SK-N-SH (cell line): Measurements from ENCODE around the gene PYGB. TPM values are rescaled to one million over a fixed set of nuclear protein-coding genes. Genes with fewer than 3 reads are reported as not detected.

Experiments
- CTCF ChIA-PET: fragments of 300-600, 350-600 bp; formaldehyde crosslinking; extraction: SDS; loops from one replicate; lab custom pipeline; 2021; lab: Yijun Ruan, JAX
- POLR2A ChIA-PET: fragments of 350-600 bp; sonication (Branson Sonifier 250); formaldehyde crosslinking; extraction: SDS; loops from one replicate; lab custom pipeline; 2020; ENCODE audit warnings: antibody characterized with exemption, inconsistent platforms; lab: Yijun Ruan, JAX
- DNase-seq: peaks from one replicate; pipeline ENCODE4 v3.0.0; 2012
- H2AFZ ChIP-seq: fragments of 200-600 bp; sonication (generic); 2 replicates; pipeline ENCODE4 v1.8.1; 2016; ENCODE audit warnings: antibody characterized with exemption, mild to moderate bottlenecking, low read depth
- H3F3A ChIP-seq: fragments of 200-600 bp; sonication (generic); replicated peaks from 2 replicates; pipeline ENCODE3; 2016; ENCODE audit warnings: antibody characterized with exemption, mild to moderate bottlenecking; ENCODE audit not compliant: insufficient read depth
- H3K27ac ChIP-seq, 2 experiments: fragments of 200-500 bp in 1 of 2; fragments of 200-600 bp in 1 of 2; sonication (Bioruptor generic) in 1 of 2; sonication (generic), shearing (Covaris generic) in 1 of 2; 2 replicates each; pipeline versions ENCODE4 v1.5.1 to v1.6.1; 2014 to 2016; ENCODE audit warnings: low read depth in 2 of 2, inconsistent platforms in 1 of 2, low read length in 1 of 2, mild to moderate bottlenecking in 1 of 2, mixed read lengths in 1 of 2
- H3K27me3 ChIP-seq: fragments of 200-600 bp; sonication (generic), shearing (Covaris generic); 2 replicates; pipeline ENCODE4 v1.6.1; 2016; ENCODE audit warnings: mixed run types; ENCODE audit not compliant: insufficient read depth
- H3K36me3 ChIP-seq, 2 experiments: fragments of 200-500 bp in 1 of 2; fragments of 200-600 bp in 1 of 2; sonication (Bioruptor generic) in 1 of 2; sonication (generic) in 1 of 2; replicated peaks in 1 of 2; 2 replicates each; pipeline versions ENCODE3 to v1.5.1; 2014 to 2016; ENCODE audit warnings: low read length in 1 of 2, mild to moderate bottlenecking in 1 of 2; ENCODE audit not compliant: insufficient read depth in 2 of 2, control insufficient read depth in 1 of 2
- H3K4me1 ChIP-seq, 2 experiments: fragments of 200-500 bp in 1 of 2; fragments of 200-600 bp in 1 of 2; sonication (Bioruptor generic) in 1 of 2; sonication (generic), shearing (Covaris generic) in 1 of 2; 2 replicates each; pipeline versions ENCODE4 v1.5.1 to v1.6.1; 2014 to 2016; ENCODE audit warnings: low read depth in 1 of 2, low read length in 1 of 2, mixed run types in 1 of 2; ENCODE audit not compliant: insufficient read depth in 2 of 2, control insufficient read depth in 1 of 2
- H3K4me2 ChIP-seq: fragments of 200-600 bp; sonication (generic), shearing (Covaris generic); 2 replicates; pipeline ENCODE4 v1.6.1; 2017; ENCODE audit warnings: mixed run types
- H3K4me3 ChIP-seq, 2 experiments: fragments of 200-500 bp in 1 of 2; fragments of 200-600 bp in 1 of 2; sonication (Bioruptor generic) in 1 of 2; sonication (generic), shearing (Covaris generic) in 1 of 2; 2 replicates each; pipeline versions ENCODE4 v1.5.1 to v1.8.1; 2014 to 2016; ENCODE audit warnings: low read depth in 2 of 2, inconsistent platforms in 1 of 2, low read length in 1 of 2, mild to moderate bottlenecking in 1 of 2, mixed read lengths in 1 of 2, moderate library complexity in 1 of 2
- H3K79me2 ChIP-seq: fragments of 200-600 bp; sonication (generic); 2 replicates; pipeline ENCODE4 v1.8.1; 2017; ENCODE audit warnings: mild to moderate bottlenecking; ENCODE audit not compliant: insufficient read depth
- H3K9ac ChIP-seq: fragments of 200-600 bp; sonication (generic); 2 replicates; pipeline ENCODE4 v1.6.1; 2017; ENCODE audit warnings: mixed run types
- H3K9me2 ChIP-seq: fragments of 200-600 bp; sonication (generic); 2 replicates; pipeline ENCODE4 v1.6.1; 2017; ENCODE audit warnings: mixed run types
- H3K9me3 ChIP-seq: fragments of 200-600 bp; sonication (generic); 2 replicates; pipeline ENCODE4 v1.6.1; 2017; ENCODE audit warnings: mixed run types, mild to moderate bottlenecking, moderate library complexity
- H4K20me1 ChIP-seq: fragments of 200-600 bp; sonication (generic); 2 replicates; pipeline ENCODE4 v1.6.1; 2017; ENCODE audit warnings: mild to moderate bottlenecking, mixed run types; ENCODE audit not compliant: insufficient read depth
- CHD2 ChIP-seq: fragments of 150-350 bp; IDR thresholded peaks from 2 replicates; pipeline ENCODE4 v1.6.1; 2018; ENCODE audit warnings: low read length; ENCODE audit not compliant: partially characterized antibody
- ELF1 ChIP-seq: IDR thresholded peaks from 2 replicates; pipeline ENCODE4 v1.4.0; 2012
- FOXM1 ChIP-seq: IDR thresholded peaks from 2 replicates; pipeline ENCODE4 v1.4.0; 2012; ENCODE audit warnings: low read depth, mild to moderate bottlenecking
- GABPA ChIP-seq: IDR thresholded peaks from 2 replicates; pipeline ENCODE4 v1.4.0; 2012; ENCODE audit warnings: low read depth, mild to moderate bottlenecking
- MEF2A ChIP-seq: IDR thresholded peaks from 2 replicates; pipeline ENCODE4 v1.4.0; 2012; ENCODE audit warnings: low read depth, borderline replicate concordance
- MXI1 ChIP-seq: IDR thresholded peaks from 2 replicates; pipeline ENCODE4 v1.6.1; 2012; ENCODE audit warnings: mild to moderate bottlenecking, low read depth, low read length, improper control_type of control experiment
- RAD21 ChIP-seq: IDR thresholded peaks from 2 replicates; pipeline ENCODE4 v1.6.1; 2012; ENCODE audit warnings: mild to moderate bottlenecking, low read length
- RFX5 ChIP-seq: IDR thresholded peaks from 2 replicates; pipeline ENCODE4 v1.6.1; 2012; ENCODE audit warnings: mild to moderate bottlenecking, improper control_type of control experiment, low read length
- RXRA ChIP-seq: IDR thresholded peaks from 2 replicates; pipeline ENCODE4 v1.4.0; 2012; ENCODE audit warnings: low read depth, mild to moderate bottlenecking, borderline replicate concordance
- SMC3 ChIP-seq: IDR thresholded peaks from 2 replicates; pipeline ENCODE4 v1.6.1; 2012; ENCODE audit warnings: low read depth, low read length, improper control_type of control experiment
- TAF1 ChIP-seq: IDR thresholded peaks from 2 replicates; pipeline ENCODE4 v1.6.1; 2012; ENCODE audit warnings: low read depth, mild to moderate bottlenecking, low read length, moderate library complexity, borderline replicate concordance
- YY1 ChIP-seq: IDR thresholded peaks from 2 replicates; pipeline ENCODE4 v1.4.0; 2012; ENCODE audit warnings: low read depth, mild to moderate bottlenecking
- WGBS: methylation state at CpG from one replicate; pipeline ENCODE4 v1.1.6; 2017; ENCODE audit warnings: low lambda C conversion rate; 5-methylcytosine and 5-hydroxymethylcytosine counted together
- polyA plus RNA-seq, 3 experiments: library from polyadenylated mRNA; depleted of rRNA; stranded (reverse); fragments of >200 nt; gene quantifications; 2 replicates each; pipeline ENCODE4 v1.2.3, GENCODE V29; 2012
- TF ChIP-seq, protein P1 (sequence below): fragments of 150-350 bp; IDR thresholded peaks from 2 replicates; pipeline ENCODE4 v1.6.1; 2016; ENCODE audit warnings: mild to moderate bottlenecking, low read depth, low read length
- TF ChIP-seq, protein P2 (sequence below): IDR thresholded peaks from 2 replicates; pipeline ENCODE4 v1.4.0; 2012; ENCODE audit warnings: low read depth, borderline replicate concordance
- TF ChIP-seq, protein P3 (sequence below): IDR thresholded peaks from 2 replicates; pipeline ENCODE4 v1.4.0; 2012; ENCODE audit warnings: low read depth, borderline replicate concordance

The PYGB gene
- polyA plus RNA-seq, 1 of the 3 experiments (the other 2 are of a cell fraction): 35.8 TPM

DNA sequence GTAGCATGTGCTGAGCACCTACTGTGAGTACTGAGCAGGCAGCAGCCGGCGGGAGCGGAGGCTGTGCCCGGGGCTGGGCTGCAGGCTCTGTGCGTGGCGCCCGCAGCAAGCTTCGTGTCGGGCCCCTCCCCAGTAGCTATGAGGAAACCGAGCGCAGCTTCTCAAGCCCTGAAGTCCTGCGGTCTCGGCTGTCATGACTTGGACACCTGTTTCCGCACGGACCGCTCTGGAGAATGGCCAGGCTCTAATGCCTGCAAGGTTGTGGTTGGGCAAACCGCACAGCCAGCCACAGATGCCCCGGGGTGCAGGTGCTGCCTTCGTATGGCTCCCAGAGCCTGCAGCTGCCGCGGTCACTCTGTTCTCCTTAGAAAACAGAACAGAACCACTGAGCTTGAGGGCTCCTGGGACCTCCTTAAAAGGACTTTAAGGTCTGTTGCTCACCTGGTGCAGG, 33.7 kb downstream of the PYGB start:
- Histone ChIP-seq H3K36me3 (peaks cover 3 to 80% of the 10 kb centered on the region in 2 experiments), H3F3A (no peaks in the 10 kb centered on the region), H3K27me3 (no peaks in the 10 kb centered on the region), H2AFZ (no peak overlapping the region), H3K9me2 (no peaks in the 10 kb centered on the region), H3K4me3 (no peak overlapping the region), H4K20me1 (no peaks in the 10 kb centered on the region), H3K79me2 (no peaks in the 10 kb centered on the region), H3K4me2 (no peak overlapping the region), H3K9me3 (no peaks in the 10 kb centered on the region), H3K4me1 (peaks cover 0 to 16% of the 10 kb centered on the region in 2 experiments; a peak in 1 of 4 replicates), H3K27ac (no peak overlapping the region), H3K9ac (no peak overlapping the region)
- ChIA-PET POLR2A (no interaction called here), CTCF (interaction anchor here (1.2 to 8.2 kb wide), 3 partner anchors 13 to 286 kb away, joined by 3 to 46 read pairs (median 7); no protein-coding TSS in a partner anchor)
- DNase-seq: no peak
- TF ChIP-seq MEF2A (no peak), FOXM1 (no peak), ELF1 (no peak), RFX5 (no peak), TAF1 (no peak), GABPA (no peak), SMC3 (no peak)
- WGBS: 40% methylated on average over 1 of the region's 21 CpGs

DNA sequence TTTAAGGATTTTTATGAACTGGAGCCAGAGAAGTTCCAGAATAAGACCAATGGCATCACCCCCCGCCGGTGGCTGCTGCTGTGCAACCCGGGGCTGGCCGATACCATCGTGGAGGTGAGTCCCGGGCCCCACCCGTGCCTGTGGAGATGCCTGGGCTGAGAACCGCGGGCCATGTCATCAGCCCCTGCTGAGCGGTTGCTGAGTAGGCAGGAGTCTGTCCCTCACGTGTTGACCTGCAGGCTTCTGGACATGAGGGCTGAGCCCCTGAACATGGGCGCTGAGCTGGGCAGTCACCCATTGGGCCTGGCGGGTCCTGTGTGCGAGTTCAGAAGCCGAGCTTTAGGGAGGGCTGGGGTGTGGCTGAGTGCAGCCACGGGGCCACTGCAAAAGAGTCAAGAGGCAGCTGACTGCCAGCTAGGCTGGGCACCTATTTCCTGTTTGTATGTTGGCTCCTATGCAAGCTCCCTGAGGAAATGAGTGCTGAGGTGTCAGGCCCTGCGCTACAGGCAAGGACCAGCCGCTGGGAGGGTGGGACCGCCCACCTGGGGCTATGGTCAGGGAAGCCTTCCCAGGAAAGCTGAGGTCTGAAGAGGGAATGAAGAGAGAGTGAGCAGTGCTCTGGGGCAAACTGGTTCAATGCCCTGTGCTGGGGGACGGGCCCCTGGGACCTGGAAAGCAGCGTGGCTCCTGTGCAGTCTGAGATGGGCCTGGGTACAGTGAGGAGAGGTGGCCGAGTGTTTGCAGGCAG, 34.3 kb downstream of the PYGB start:
- TF ChIP-seq, protein P1, sequence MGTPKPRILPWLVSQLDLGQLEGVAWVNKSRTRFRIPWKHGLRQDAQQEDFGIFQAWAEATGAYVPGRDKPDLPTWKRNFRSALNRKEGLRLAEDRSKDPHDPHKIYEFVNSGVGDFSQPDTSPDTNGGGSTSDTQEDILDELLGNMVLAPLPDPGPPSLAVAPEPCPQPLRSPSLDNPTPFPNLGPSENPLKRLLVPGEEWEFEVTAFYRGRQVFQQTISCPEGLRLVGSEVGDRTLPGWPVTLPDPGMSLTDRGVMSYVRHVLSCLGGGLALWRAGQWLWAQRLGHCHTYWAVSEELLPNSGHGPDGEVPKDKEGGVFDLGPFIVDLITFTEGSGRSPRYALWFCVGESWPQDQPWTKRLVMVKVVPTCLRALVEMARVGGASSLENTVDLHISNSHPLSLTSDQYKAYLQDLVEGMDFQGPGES: no peak
- TF ChIP-seq FOXM1: no peak
- TF ChIP-seq RXRA: no peak
- TF ChIP-seq RAD21: no peak
- no peak for TF ChIP-seq CHD2
- TF ChIP-seq MXI1: no peak
- no peak for TF ChIP-seq YY1
- no peak for TF ChIP-seq GABPA
- TF ChIP-seq, protein P2, sequence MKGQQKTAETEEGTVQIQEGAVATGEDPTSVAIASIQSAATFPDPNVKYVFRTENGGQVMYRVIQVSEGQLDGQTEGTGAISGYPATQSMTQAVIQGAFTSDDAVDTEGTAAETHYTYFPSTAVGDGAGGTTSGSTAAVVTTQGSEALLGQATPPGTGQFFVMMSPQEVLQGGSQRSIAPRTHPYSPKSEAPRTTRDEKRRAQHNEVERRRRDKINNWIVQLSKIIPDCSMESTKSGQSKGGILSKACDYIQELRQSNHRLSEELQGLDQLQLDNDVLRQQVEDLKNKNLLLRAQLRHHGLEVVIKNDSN: no peak
- TF ChIP-seq, protein P3, sequence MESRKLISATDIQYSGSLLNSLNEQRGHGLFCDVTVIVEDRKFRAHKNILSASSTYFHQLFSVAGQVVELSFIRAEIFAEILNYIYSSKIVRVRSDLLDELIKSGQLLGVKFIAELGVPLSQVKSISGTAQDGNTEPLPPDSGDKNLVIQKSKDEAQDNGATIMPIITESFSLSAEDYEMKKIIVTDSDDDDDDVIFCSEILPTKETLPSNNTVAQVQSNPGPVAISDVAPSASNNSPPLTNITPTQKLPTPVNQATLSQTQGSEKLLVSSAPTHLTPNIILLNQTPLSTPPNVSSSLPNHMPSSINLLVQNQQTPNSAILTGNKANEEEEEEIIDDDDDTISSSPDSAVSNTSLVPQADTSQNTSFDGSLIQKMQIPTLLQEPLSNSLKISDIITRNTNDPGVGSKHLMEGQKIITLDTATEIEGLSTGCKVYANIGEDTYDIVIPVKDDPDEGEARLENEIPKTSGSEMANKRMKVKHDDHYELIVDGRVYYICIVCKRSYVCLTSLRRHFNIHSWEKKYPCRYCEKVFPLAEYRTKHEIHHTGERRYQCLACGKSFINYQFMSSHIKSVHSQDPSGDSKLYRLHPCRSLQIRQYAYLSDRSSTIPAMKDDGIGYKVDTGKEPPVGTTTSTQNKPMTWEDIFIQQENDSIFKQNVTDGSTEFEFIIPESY: no peak
- 84% methylated on average over 12 of the region's 22 CpGs for WGBS
- Histone ChIP-seq H2AFZ (no peak overlapping the region), H3K4me3 (no peak overlapping the region), H3K79me2 (no peaks in the 10 kb centered on the region), H3K4me2 (no peak overlapping the region), H3K27ac (no peak overlapping the region), H3K4me1 (peaks cover 0 to 16% of the 10 kb centered on the region in 2 experiments; a peak in 1 of 4 replicates), H3K36me3 (peaks cover 3 to 73% of the 10 kb centered on the region in 2 experiments), H4K20me1 (no peaks in the 10 kb centered on the region), H3K9ac (no peak overlapping the region), H3K9me3 (no peaks in the 10 kb centered on the region), H3K27me3 (no peaks in the 10 kb centered on the region), H3K9me2 (no peaks in the 10 kb centered on the region), H3F3A (no peaks in the 10 kb centered on the region)
- POLR2A ChIA-PET: no interaction called here
- CTCF ChIA-PET: interaction anchor here (1.2 to 8.2 kb wide), 2 partner anchors 12 to 287 kb away, joined by 3 to 46 read pairs; no protein-coding TSS in a partner anchor
- DNase-seq: no peak
